Measurements from ENCODE around the gene TTC39B. TPM values are rescaled to one million over a fixed set of nuclear protein-coding genes. Genes with fewer than 3 reads are reported as not detected.
A peak's percentile ranks its signal among the peaks of the same experiment; 100 is the strongest.

Gene TTC39B
- total and polyA plus RNA-seq, 2 of the 8 experiments (the other 6 are each of a cell fraction or from before 2014, with no cell fraction given) = 1.6 to 10.9 TPM

- TF ChIP-seq BCL11A (IDR thresholded peaks at IDR 0.05; ENCODE audit: low read depth in 2 of 2, low read length in 2 of 2) (no peak), TBP (IDR thresholded peaks at IDR 0.05; ENCODE audit: low read depth, low read length) (peak; percentile 26; the same call in 1 of the 2 replicates), MAX (IDR thresholded peaks at IDR 0.05) (peak; percentile 91), CHD1 (IDR thresholded peaks at IDR 0.05; ENCODE audit: low read depth, low read length) (no peak)
Observed at GRCh38 chr9:15306757-15307522, at the start of gene TTC39B (continued).

Data from H1 (cell line).